Vagina (tissue), 2 donors: ENCODE data around the gene CCM2. TPM values are rescaled to one million over a fixed set of nuclear protein-coding genes. Genes with fewer than 3 reads are reported as not detected.

Experiments used
- DNase-seq, 2 donors: peaks; one replicate each; pipeline ENCODE4 v3.0.0-alpha.2; 2017; ENCODE audit errors: extremely low spot score in 2 of 2
- H3K27ac ChIP-seq: fragments of 200-600 bp; sonication (generic); one replicate; pipeline ENCODE4 v1.5.1; 2019
- H3K27me3 ChIP-seq: fragments of 200-600 bp; sonication (generic); one replicate; pipeline ENCODE4 v1.5.1; 2019
- H3K36me3 ChIP-seq, 2 donors: fragments of 200-600 bp; sonication (generic); one replicate each; pipeline ENCODE4 v1.5.1; 2017 to 2019
- H3K4me1 ChIP-seq: fragments of 200-600 bp; sonication (generic); one replicate; pipeline ENCODE4 v1.5.1; 2019
- H3K4me3 ChIP-seq, 2 donors: fragments of 200-600 bp; sonication (generic); 1 replicate in 1 of 2; 2 replicates in 1 of 2; pipeline ENCODE4 v1.5.1; 2016 to 2019
- H3K9me3 ChIP-seq: fragments of 200-600 bp; sonication (generic); one replicate; pipeline ENCODE4 v1.5.1; 2019
- POLR2A ChIP-seq, 2 donors: fragments of 450-650 bp; IDR thresholded peaks; one replicate each; pipeline ENCODE4 v1.6.1; 2017; ENCODE audit warnings: antibody characterized with exemption in 2 of 2, mild to moderate bottlenecking in 2 of 2, moderate library complexity in 2 of 2
- POLR2AphosphoS5 ChIP-seq, 2 donors: sonication (generic); formaldehyde crosslinking; IDR thresholded peaks; one replicate each; pipeline ENCODE4 v1.9.0; 2017; ENCODE audit warnings: antibody characterized with exemption in 2 of 2, mild to moderate bottlenecking in 2 of 2, low read depth in 1 of 2; ENCODE audit not compliant: insufficient read depth in 1 of 2
- intact Hi-C: fragments of 100-400 bp; cut with DNase I; formaldehyde crosslinking; loops from one replicate; pipeline ENCODE4 v1.15.1; 2023
- total RNA-seq: library from RNA; depleted of rRNA; stranded (reverse); fragments of >200 nt; gene quantifications from one replicate; pipeline ENCODE4 v1.2.3, GENCODE V29; 2016
- TF ChIP-seq, protein P1 (sequence below), 3 experiments: fragments of 450-650 bp in 2 of 3; fragments of 200-600 bp in 1 of 3; sonication (generic) in 1 of 3; IDR thresholded peaks; one replicate each; pipeline ENCODE4 v1.5.1; 2017 to 2019; ENCODE audit warnings: antibody characterized with exemption in 3 of 3, mild to moderate bottlenecking in 2 of 3, moderate library complexity in 2 of 3

CCM2 gene
- total RNA-seq, 1 donor from 2014 or later = 44.2 TPM

DNA sequence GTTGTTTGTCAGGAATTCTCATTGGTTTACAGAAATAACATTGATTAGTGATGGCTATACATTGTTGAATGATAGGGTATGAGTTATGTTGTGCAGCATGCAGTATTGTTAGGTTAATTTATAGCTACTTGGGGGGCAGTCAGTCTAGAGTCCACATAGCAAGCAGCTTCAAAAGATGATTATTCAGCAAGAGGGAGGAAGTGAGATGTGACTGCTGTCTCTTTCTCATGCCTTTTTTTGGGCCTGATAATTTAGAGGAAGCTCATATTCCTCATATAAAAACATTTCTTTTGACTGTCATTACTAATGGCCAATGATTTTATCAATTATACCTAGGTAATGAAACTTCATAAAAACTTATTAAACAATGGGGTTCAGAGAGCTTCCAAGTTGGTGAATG lies 114.9 kb downstream of the CCM2 start:
- TF ChIP-seq POLR2AphosphoS5 (IDR thresholded peaks at IDR 0.05; ENCODE audit: insufficient read depth in 1 of 2, low read depth in 1 of 2) (no peak), POLR2A (IDR thresholded peaks at IDR 0.05) (no peak)
- TF ChIP-seq, protein P1, sequence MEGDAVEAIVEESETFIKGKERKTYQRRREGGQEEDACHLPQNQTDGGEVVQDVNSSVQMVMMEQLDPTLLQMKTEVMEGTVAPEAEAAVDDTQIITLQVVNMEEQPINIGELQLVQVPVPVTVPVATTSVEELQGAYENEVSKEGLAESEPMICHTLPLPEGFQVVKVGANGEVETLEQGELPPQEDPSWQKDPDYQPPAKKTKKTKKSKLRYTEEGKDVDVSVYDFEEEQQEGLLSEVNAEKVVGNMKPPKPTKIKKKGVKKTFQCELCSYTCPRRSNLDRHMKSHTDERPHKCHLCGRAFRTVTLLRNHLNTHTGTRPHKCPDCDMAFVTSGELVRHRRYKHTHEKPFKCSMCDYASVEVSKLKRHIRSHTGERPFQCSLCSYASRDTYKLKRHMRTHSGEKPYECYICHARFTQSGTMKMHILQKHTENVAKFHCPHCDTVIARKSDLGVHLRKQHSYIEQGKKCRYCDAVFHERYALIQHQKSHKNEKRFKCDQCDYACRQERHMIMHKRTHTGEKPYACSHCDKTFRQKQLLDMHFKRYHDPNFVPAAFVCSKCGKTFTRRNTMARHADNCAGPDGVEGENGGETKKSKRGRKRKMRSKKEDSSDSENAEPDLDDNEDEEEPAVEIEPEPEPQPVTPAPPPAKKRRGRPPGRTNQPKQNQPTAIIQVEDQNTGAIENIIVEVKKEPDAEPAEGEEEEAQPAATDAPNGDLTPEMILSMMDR (IDR thresholded peaks at IDR 0.05) = no peak
- H3K9me3 ChIP-seq = no peaks in the 10 kb centered on the region
- DNase-seq = no peak
- intact Hi-C loops = no loop called here
- no peaks in the 10 kb centered on the region for H3K27me3 ChIP-seq
- peaks cover 22% of the 10 kb centered on the region for H3K4me1 ChIP-seq
- H3K27ac ChIP-seq = no peak overlapping the region
- no peaks in the 10 kb centered on the region for H3K36me3 ChIP-seq
- no peak overlapping the region for H3K4me3 ChIP-seq

DNA sequence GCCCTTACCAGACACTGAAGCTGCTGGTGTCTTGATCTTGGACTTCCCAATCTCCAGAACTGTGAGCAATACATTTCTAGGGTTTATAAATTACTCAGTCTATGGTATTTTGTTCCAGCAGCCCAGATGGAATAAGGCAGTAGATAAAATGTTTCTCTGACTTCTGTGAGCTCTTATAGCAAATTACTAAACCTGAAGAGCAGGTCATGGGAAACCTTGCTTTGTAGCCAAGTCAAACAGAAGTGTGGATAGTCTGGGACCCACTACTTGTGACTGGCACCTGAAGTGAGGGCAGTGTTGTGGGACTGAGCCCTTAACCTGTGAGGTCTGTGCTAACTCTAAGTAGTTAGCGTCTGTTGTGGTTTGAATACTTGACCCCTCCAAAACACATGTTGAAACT lies 116.0 kb downstream of the CCM2 start:
- H3K27me3 ChIP-seq = no peaks in the 10 kb centered on the region
- intact Hi-C loops = no loop called here
- no peak overlapping the region for H3K4me3 ChIP-seq
- TF ChIP-seq POLR2A (IDR thresholded peaks at IDR 0.05) (no peak), POLR2AphosphoS5 (IDR thresholded peaks at IDR 0.05; ENCODE audit: insufficient read depth in 1 of 2, low read depth in 1 of 2) (no peak)
- TF ChIP-seq, protein P1 (IDR thresholded peaks at IDR 0.05) = no peak
- H3K27ac ChIP-seq = no peak overlapping the region
- peaks cover 11% of the 10 kb centered on the region for H3K4me1 ChIP-seq
- no peaks in the 10 kb centered on the region for H3K9me3 ChIP-seq
- H3K36me3 ChIP-seq = no peaks in the 10 kb centered on the region
- DNase-seq = no peak

DNA sequence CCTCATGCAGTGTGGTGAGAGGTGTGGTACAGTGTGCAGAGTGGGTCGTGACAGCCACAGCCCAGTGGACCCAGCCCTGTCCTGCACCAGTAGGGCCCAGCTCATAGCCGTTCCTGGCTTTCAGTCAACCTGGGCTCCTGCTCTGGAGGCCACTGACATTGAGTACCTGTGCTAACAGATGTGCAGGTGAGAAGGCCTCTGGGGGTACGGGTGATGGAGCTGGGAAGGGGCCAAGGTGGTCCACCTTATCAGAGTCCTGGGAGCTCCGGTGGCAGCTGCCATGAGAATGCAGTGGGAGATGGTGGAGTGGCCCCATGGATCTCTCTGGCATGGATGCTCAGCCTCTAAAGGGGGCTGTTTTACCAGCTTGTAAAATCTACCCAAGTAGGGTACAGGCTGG lies 117.6 kb downstream of the CCM2 start:
- Histone ChIP-seq H3K27me3 (no peaks in the 10 kb centered on the region), H3K36me3 (no peaks in the 10 kb centered on the region), H3K4me1 (peaks cover 2% of the 10 kb centered on the region), H3K27ac (no peak overlapping the region), H3K4me3 (no peak overlapping the region), H3K9me3 (no peaks in the 10 kb centered on the region)
- no peak for DNase-seq
- TF ChIP-seq, protein P1 (IDR thresholded peaks at IDR 0.05) = no peak
- TF ChIP-seq POLR2A (IDR thresholded peaks at IDR 0.05) (no peak), POLR2AphosphoS5 (IDR thresholded peaks at IDR 0.05; ENCODE audit: insufficient read depth in 1 of 2, low read depth in 1 of 2) (no peak)
- intact Hi-C loops = no loop called here

DNA sequence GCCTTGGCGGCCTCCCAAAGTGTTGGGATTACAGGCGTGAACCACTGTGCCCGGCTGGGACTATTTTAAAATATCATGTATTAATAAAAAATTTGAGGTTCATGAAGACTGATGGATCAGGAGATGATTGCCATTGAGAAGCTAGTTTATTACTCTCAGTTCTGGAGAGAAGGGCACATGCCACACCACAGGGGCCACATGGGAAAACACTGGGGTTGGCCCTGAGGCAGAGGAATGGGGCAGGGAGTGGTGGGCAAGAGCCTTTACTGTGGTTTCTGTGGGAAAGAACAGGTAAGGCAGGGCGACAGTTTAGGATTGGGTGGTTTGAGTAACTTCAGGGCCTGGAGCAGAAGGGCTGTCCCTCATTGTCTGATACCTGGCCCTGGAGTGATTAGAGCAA lies 118.3 kb downstream of the CCM2 start:
- Histone ChIP-seq H3K9me3 (no peaks in the 10 kb centered on the region), H3K27me3 (no peaks in the 10 kb centered on the region), H3K4me1 (no peaks in the 10 kb centered on the region), H3K4me3 (no peak overlapping the region), H3K36me3 (no peaks in the 10 kb centered on the region), H3K27ac (no peak overlapping the region)
- DNase-seq = no peak
- TF ChIP-seq POLR2AphosphoS5 (IDR thresholded peaks at IDR 0.05; ENCODE audit: insufficient read depth in 1 of 2, low read depth in 1 of 2) (no peak), POLR2A (IDR thresholded peaks at IDR 0.05) (no peak)
- TF ChIP-seq, protein P1 (IDR thresholded peaks at IDR 0.05) = no peak
- intact Hi-C loops = no loop called here

DNA sequence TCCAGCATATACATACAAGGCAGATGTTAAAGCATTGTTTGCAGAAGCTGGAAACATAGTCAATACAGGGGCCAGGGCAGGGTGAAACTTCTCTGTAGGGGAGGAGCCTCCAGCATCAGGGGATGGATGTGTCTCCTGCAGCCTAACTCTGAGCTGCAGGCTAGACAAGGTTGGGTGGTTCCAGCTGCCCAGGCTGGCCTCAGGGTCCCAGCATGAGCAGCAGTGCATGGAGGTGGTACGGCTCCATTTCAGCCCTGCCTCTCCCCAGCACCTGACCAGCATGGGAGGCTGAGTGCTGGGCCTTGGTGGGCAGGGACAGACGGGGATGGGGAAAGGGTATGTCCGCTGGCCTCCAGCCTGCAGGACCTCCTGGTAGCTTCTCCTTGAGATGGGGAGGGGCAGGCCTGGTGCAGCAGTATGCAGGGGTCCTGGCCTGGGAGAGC lies 118.9 kb downstream of the CCM2 start:
- Histone ChIP-seq H3K9me3 (no peaks in the 10 kb centered on the region), H3K36me3 (no peaks in the 10 kb centered on the region), H3K4me3 (no peak overlapping the region), H3K27ac (no peak overlapping the region), H3K27me3 (no peaks in the 10 kb centered on the region), H3K4me1 (no peaks in the 10 kb centered on the region)
- DNase-seq = no peak
- intact Hi-C loops = no loop called here
- TF ChIP-seq, protein P1 (IDR thresholded peaks at IDR 0.05) = no peak
- TF ChIP-seq POLR2AphosphoS5 (IDR thresholded peaks at IDR 0.05; ENCODE audit: insufficient read depth in 1 of 2, low read depth in 1 of 2) (no peak), POLR2A (IDR thresholded peaks at IDR 0.05) (no peak)
